ENCODE results near the gene PLIN3.
"Not testable (repeated sequence)": the region's sequence is repeated elsewhere in the genome, so short reads cannot be mapped to it uniquely, and the experiment has no call there.

PLIN3 gene

GRCh38 chr19:4845975-4846374, 21.5 kb downstream of the PLIN3 start:
- DNase-seq = peak; percentile 32

GRCh38 chr19:4844348-4845179, 22.9 kb downstream of the PLIN3 start:
- DNase-seq = peak; percentile 85

- DNase-seq = no peak
Measured at GRCh38 chr19:4843647-4843965, 23.9 kb downstream of the PLIN3 start.

- no peak for DNase-seq
Measured at GRCh38 chr19:4839192-4839591, 28.3 kb downstream of the PLIN3 start.

- no peak for DNase-seq
Measured at GRCh38 chr19:4832776-4833175, 34.7 kb downstream of the PLIN3 start.

GRCh38 chr19:4831979-4832340, 35.5 kb downstream of the PLIN3 start:
- DNase-seq = not testable (repeated sequence)

GRCh38 chr19:4831304-4831978, 36.0 kb downstream of the PLIN3 start, which contains the start of gene TICAM1:
Gene TICAM1 (minus strand): TSS chr19:4831712. CDS start chr19:4818377, 13,335 bp downstream.
- DNase-seq = peak; percentile 59

GRCh38 chr19:4830768-4831265, 36.6 kb downstream of the PLIN3 start:
- DNase-seq = no peak

GRCh38 chr19:4830332-4830731, 37.1 kb downstream of the PLIN3 start:
- DNase-seq = no peak

GRCh38 chr19:4829001-4829712, 38.3 kb downstream of the PLIN3 start:
- no peak for DNase-seq

- DNase-seq = no peak
Measured at GRCh38 chr19:4823577-4823976, 43.9 kb downstream of the PLIN3 start.

- not testable (repeated sequence) for DNase-seq
Measured at GRCh38 chr19:4822354-4822753, 45.1 kb downstream of the PLIN3 start.

GRCh38 chr19:4821265-4821664, 46.2 kb downstream of the PLIN3 start:
- DNase-seq = no peak

- DNase-seq = no peak
Measured at GRCh38 chr19:4817467-4818277, 49.8 kb downstream of the PLIN3 start.

GRCh38 chr19:4816950-4817278, 50.6 kb downstream of the PLIN3 start:
- DNase-seq = no peak

- DNase-seq = no peak
Measured at GRCh38 chr19:4816202-4816949, 51.1 kb downstream of the PLIN3 start.

- peak; percentile 95 for DNase-seq
Measured at GRCh38 chr19:4815426-4816201, 51.9 kb downstream of the PLIN3 start.

GRCh38 chr19:4814625-4815425, 52.6 kb downstream of the PLIN3 start:
- peak; percentile 85 for DNase-seq

- peak; percentile 55 for DNase-seq
Measured at GRCh38 chr19:4811328-4812131, 55.9 kb downstream of the PLIN3 start.

All from fibroblast of skin of abdomen (primary cell).